ENCODE data around the gene SGCA. TPM values are rescaled to one million over a fixed set of nuclear protein-coding genes. Genes with fewer than 3 reads are reported as not detected.

Gene SGCA
- total and polyA plus RNA-seq, 2 experiments from 2014 or later = 0.19 TPM; not detected in 1

DNA sequence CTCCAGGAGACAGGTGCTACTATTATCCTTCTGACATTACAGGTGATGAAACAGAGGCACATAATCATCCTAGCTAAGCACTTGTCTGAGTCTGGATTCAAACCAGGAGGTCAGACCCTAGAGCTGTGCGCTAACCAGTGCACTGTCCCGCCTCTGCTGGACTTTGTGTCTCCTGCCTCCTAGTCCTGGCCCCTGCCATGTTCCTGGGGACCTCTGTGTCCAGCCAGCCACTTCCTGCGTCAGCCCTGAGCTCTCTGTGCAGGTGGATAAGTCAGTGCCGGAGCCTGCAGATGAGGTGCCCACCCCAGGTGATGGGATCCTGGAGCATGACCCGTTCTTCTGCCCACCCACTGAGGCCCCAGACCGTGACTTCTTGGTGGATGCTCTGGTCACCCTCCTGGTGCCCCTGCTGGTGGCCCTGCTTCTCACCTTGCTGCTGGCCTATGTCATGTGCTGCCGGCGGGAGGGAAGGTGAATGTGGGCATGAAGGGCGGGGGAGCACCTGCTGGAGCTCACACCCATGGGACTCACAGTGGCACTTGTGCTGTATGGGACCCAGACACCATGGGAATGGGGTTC is 4.2 kb downstream of the SGCA start:
- Histone ChIP-seq H3K36me3 (ENCODE audit: insufficient read depth) (no peaks in the 10 kb centered on the region), H3F3A (replicated peaks; ENCODE audit: low read depth) (no peaks in the 10 kb centered on the region), H4K20me1 (replicated peaks; ENCODE audit: insufficient read depth) (no peaks in the 10 kb centered on the region), H3K4me1 (ENCODE audit: insufficient read depth) (no peaks in the 10 kb centered on the region), H3K27ac (ENCODE audit: low read depth) (no peak overlapping the region), H3K4me3 (no peak overlapping the region), H3K4me2 (no peak overlapping the region), H3K79me2 (replicated peaks; ENCODE audit: insufficient read depth) (no peaks in the 10 kb centered on the region), H3K27me3 (ENCODE audit: insufficient read depth) (no peaks in the 10 kb centered on the region), H2AFZ (no peak overlapping the region), H3K9me2 (ENCODE audit: insufficient read depth) (no peaks in the 10 kb centered on the region)
- Mint-ChIP-seq H3K27ac (no peak overlapping the region), H3K36me3 (ENCODE audit: low read depth) (no peaks in the 10 kb centered on the region), H3K4me1 (peaks cover 27% of the 10 kb centered on the region), H3K4me3 (no peak overlapping the region), H3K27me3 (ENCODE audit: insufficient read depth, low read depth, poor library complexity) (peaks cover 14% of the 10 kb centered on the region), H3K9me3 (no peaks in the 10 kb centered on the region; the same call in 2 of the 3 replicates)
- ATAC-seq (no peak), DNase-seq (ENCODE audit: low spot score) (no peak)
- TF ChIP-seq STAT1 (IDR thresholded peaks at IDR 0.05; ENCODE audit: unreplicated experiment) = no peak
- TF ChIP-seq, protein P1, sequence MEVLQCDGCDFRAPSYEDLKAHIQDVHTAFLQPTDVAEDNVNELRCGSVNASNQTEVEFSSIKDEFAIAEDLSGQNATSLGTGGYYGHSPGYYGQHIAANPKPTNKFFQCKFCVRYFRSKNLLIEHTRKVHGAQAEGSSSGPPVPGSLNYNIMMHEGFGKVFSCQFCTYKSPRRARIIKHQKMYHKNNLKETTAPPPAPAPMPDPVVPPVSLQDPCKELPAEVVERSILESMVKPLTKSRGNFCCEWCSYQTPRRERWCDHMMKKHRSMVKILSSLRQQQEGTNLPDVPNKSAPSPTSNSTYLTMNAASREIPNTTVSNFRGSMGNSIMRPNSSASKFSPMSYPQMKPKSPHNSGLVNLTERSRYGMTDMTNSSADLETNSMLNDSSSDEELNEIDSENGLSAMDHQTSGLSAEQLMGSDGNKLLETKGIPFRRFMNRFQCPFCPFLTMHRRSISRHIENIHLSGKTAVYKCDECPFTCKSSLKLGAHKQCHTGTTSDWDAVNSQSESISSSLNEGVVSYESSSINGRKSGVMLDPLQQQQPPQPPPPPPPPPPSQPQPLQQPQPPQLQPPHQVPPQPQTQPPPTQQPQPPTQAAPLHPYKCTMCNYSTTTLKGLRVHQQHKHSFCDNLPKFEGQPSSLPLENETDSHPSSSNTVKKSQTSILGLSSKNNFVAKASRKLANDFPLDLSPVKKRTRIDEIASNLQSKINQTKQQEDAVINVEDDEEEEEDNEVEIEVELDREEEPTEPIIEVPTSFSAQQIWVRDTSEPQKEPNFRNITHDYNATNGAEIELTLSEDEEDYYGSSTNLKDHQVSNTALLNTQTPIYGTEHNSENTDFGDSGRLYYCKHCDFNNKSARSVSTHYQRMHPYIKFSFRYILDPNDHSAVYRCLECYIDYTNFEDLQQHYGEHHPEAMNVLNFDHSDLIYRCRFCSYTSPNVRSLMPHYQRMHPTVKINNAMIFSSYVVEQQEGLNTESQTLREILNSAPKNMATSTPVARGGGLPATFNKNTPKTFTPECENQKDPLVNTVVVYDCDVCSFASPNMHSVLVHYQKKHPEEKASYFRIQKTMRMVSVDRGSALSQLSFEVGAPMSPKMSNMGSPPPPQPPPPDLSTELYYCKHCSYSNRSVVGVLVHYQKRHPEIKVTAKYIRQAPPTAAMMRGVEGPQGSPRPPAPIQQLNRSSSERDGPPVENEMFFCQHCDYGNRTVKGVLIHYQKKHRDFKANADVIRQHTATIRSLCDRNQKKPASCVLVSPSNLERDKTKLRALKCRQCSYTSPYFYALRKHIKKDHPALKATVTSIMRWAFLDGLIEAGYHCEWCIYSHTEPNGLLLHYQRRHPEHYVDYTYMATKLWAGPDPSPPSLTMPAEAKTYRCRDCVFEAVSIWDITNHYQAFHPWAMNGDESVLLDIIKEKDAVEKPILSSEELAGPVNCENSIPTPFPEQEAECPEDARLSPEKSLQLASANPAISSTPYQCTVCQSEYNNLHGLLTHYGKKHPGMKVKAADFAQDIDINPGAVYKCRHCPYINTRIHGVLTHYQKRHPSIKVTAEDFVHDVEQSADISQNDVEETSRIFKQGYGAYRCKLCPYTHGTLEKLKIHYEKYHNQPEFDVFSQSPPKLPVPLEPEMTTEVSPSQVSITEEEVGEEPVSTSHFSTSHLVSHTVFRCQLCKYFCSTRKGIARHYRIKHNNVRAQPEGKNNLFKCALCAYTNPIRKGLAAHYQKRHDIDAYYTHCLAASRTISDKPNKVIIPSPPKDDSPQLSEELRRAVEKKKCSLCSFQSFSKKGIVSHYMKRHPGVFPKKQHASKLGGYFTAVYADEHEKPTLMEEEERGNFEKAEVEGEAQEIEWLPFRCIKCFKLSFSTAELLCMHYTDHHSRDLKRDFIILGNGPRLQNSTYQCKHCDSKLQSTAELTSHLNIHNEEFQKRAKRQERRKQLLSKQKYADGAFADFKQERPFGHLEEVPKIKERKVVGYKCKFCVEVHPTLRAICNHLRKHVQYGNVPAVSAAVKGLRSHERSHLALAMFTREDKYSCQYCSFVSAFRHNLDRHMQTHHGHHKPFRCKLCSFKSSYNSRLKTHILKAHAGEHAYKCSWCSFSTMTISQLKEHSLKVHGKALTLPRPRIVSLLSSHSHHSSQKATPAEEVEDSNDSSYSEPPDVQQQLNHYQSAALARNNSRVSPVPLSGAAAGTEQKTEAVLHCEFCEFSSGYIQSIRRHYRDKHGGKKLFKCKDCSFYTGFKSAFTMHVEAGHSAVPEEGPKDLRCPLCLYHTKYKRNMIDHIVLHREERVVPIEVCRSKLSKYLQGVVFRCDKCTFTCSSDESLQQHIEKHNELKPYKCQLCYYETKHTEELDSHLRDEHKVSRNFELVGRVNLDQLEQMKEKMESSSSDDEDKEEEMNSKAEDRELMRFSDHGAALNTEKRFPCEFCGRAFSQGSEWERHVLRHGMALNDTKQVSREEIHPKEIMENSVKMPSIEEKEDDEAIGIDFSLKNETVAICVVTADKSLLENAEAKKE (CRISPR knock-in tag; IDR thresholded peaks at IDR 0.05) = no peak
- no peak for TF ChIP-seq JUNB (IDR thresholded peaks at IDR 0.05; ENCODE audit: unreplicated experiment)
- TF ChIP-seq ZNF114 (CRISPR knock-in tag; IDR thresholded peaks at IDR 0.05) = no peak
- TF ChIP-seq CREB1 (CRISPR knock-in tag; IDR thresholded peaks at IDR 0.05; ENCODE audit: low read depth) = no peak
- TF ChIP-seq POLR2AphosphoS5 (IDR thresholded peaks at IDR 0.05; ENCODE audit: low read depth) = no peak
- no peak for TF ChIP-seq NANOG (IDR thresholded peaks at IDR 0.05; ENCODE audit: borderline replicate concordance)
- TF ChIP-seq, protein P2, sequence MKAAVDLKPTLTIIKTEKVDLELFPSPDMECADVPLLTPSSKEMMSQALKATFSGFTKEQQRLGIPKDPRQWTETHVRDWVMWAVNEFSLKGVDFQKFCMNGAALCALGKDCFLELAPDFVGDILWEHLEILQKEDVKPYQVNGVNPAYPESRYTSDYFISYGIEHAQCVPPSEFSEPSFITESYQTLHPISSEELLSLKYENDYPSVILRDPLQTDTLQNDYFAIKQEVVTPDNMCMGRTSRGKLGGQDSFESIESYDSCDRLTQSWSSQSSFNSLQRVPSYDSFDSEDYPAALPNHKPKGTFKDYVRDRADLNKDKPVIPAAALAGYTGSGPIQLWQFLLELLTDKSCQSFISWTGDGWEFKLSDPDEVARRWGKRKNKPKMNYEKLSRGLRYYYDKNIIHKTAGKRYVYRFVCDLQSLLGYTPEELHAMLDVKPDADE (IDR thresholded peaks at IDR 0.05) = no peak
- TF ChIP-seq ZNF331 (CRISPR knock-in tag; IDR thresholded peaks at IDR 0.05; ENCODE audit: low read depth) = no peak
- TF ChIP-seq, protein P3, sequence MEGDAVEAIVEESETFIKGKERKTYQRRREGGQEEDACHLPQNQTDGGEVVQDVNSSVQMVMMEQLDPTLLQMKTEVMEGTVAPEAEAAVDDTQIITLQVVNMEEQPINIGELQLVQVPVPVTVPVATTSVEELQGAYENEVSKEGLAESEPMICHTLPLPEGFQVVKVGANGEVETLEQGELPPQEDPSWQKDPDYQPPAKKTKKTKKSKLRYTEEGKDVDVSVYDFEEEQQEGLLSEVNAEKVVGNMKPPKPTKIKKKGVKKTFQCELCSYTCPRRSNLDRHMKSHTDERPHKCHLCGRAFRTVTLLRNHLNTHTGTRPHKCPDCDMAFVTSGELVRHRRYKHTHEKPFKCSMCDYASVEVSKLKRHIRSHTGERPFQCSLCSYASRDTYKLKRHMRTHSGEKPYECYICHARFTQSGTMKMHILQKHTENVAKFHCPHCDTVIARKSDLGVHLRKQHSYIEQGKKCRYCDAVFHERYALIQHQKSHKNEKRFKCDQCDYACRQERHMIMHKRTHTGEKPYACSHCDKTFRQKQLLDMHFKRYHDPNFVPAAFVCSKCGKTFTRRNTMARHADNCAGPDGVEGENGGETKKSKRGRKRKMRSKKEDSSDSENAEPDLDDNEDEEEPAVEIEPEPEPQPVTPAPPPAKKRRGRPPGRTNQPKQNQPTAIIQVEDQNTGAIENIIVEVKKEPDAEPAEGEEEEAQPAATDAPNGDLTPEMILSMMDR (conservative IDR thresholded peaks at IDR 0.05; ENCODE audit: low read depth in 2 of 2) = no peak
- TF ChIP-seq EZH2phosphoT487 (IDR thresholded peaks at IDR 0.05; ENCODE audit: unreplicated experiment) = no peak
- no peak for TF ChIP-seq EZH2 (IDR thresholded peaks at IDR 0.05; ENCODE audit: low read depth, unreplicated experiment)
- TF ChIP-seq, protein P4, sequence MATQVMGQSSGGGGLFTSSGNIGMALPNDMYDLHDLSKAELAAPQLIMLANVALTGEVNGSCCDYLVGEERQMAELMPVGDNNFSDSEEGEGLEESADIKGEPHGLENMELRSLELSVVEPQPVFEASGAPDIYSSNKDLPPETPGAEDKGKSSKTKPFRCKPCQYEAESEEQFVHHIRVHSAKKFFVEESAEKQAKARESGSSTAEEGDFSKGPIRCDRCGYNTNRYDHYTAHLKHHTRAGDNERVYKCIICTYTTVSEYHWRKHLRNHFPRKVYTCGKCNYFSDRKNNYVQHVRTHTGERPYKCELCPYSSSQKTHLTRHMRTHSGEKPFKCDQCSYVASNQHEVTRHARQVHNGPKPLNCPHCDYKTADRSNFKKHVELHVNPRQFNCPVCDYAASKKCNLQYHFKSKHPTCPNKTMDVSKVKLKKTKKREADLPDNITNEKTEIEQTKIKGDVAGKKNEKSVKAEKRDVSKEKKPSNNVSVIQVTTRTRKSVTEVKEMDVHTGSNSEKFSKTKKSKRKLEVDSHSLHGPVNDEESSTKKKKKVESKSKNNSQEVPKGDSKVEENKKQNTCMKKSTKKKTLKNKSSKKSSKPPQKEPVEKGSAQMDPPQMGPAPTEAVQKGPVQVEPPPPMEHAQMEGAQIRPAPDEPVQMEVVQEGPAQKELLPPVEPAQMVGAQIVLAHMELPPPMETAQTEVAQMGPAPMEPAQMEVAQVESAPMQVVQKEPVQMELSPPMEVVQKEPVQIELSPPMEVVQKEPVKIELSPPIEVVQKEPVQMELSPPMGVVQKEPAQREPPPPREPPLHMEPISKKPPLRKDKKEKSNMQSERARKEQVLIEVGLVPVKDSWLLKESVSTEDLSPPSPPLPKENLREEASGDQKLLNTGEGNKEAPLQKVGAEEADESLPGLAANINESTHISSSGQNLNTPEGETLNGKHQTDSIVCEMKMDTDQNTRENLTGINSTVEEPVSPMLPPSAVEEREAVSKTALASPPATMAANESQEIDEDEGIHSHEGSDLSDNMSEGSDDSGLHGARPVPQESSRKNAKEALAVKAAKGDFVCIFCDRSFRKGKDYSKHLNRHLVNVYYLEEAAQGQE (IDR thresholded peaks at IDR 0.05; ENCODE audit: unreplicated experiment) = no peak

Data from GM23338 (cell line).